ENCODE measurements around the gene ZNF407. TPM values are rescaled to one million over a fixed set of nuclear protein-coding genes. Genes with fewer than 3 reads are reported as not detected.
A peak's percentile ranks its signal among the peaks of the same experiment; 100 is the strongest.

Gene ZNF407
- total and polyA plus RNA-seq, 2 of the 13 experiments (the other 11 are each of a cell fraction or from before 2014, with no cell fraction given): 2.3 to 8.7 TPM

- peak; percentile 64; the same call in 1 of the 2 replicates for TF ChIP-seq AHDC1 (CRISPR knock-in tag; IDR thresholded peaks at IDR 0.05; ENCODE audit: borderline replicate concordance)
- peak; percentile 23; the same call in 1 of the 2 replicates for TF ChIP-seq ZNF331 (CRISPR knock-in tag; IDR thresholded peaks at IDR 0.05)
- TF ChIP-seq RXRB (CRISPR knock-in tag; IDR thresholded peaks at IDR 0.05; ENCODE audit: borderline replicate concordance): peak; percentile 38; the same call in 1 of the 2 replicates
- no peak for TF ChIP-seq MEIS2 (CRISPR knock-in tag; IDR thresholded peaks at IDR 0.05)
- TF ChIP-seq RELA (CRISPR knock-in tag; IDR thresholded peaks at IDR 0.05): no peak
- TF ChIP-seq MYC (CRISPR knock-in tag; IDR thresholded peaks at IDR 0.05; ENCODE audit: borderline replicate concordance): peak; percentile 24; the same call in 1 of the 2 replicates
- TF ChIP-seq FOXA1 (IDR thresholded peaks at IDR 0.05): peak; percentile 63
- peak; percentile 89 for TF ChIP-seq FOXA1 (CRISPR knock-in tag; IDR thresholded peaks at IDR 0.05)
- TF ChIP-seq ZMYM4 (CRISPR knock-in tag; IDR thresholded peaks at IDR 0.05): peak; percentile 65
- peak; percentile 83 for TF ChIP-seq MED1 (CRISPR knock-in tag; IDR thresholded peaks at IDR 0.05)
- no peak for TF ChIP-seq ASH2L (IDR thresholded peaks at IDR 0.05; ENCODE audit: insufficient read length, low read depth, low read length)
- peak; percentile 66; the same call in 1 of the 2 replicates for TF ChIP-seq IRF2 (CRISPR knock-in tag; IDR thresholded peaks at IDR 0.05)
- TF ChIP-seq HOXA3 (CRISPR knock-in tag; IDR thresholded peaks at IDR 0.05): peak; percentile 55; the same call in 1 of the 2 replicates
- TF ChIP-seq ZNF83 (CRISPR knock-in tag; IDR thresholded peaks at IDR 0.05; ENCODE audit: borderline replicate concordance): no peak
- no peak for TF ChIP-seq RBFOX2 (IDR thresholded peaks at IDR 0.05; ENCODE audit: low read depth, low read length)
- TF ChIP-seq IRX3 (CRISPR knock-in tag; IDR thresholded peaks at IDR 0.05; ENCODE audit: borderline replicate concordance, low read depth): no peak
- no peak for TF ChIP-seq SNAPC2 (CRISPR knock-in tag; IDR thresholded peaks at IDR 0.05)
- TF ChIP-seq HDAC2 (CRISPR knock-in tag; IDR thresholded peaks at IDR 0.05): peak; percentile 59; the same call in 1 of the 2 replicates
- TF ChIP-seq CBX1 (IDR thresholded peaks at IDR 0.05; ENCODE audit: low read depth): no peak
Measured at GRCh38 chr18:74840492-74841167, 243.0 kb downstream of the ZNF407 start (continued).
